IMR-90 (cell line): ENCODE measurements around the gene STARD13. TPM values are rescaled to one million over a fixed set of nuclear protein-coding genes. Genes with fewer than 3 reads are reported as not detected.

Experiments
- ATAC-seq: fragments of 200-7000 bp; cut with Tn5 transposase; 2 replicates; pipeline ENCODE4 v1.9.1; 2020; ENCODE audit warnings: low read depth, mild to moderate bottlenecking, moderate library complexity
- BruUV-seq: library from RNA; stranded (reverse); fragments of 400-500 nt; replicated peaks from 2 replicates; lab custom pipeline; 2021; lab: Mats Ljungman, UMichigan
- CTCF ChIA-PET: fragments of 300-600 bp; formaldehyde crosslinking; extraction: SDS; loops from one replicate; lab custom pipeline; 2021; ENCODE audit warnings: antibody characterized with exemption; lab: Yijun Ruan, JAX
- POLR2A ChIA-PET: fragments of 300-600 bp; sonication (Branson Sonifier 250); formaldehyde crosslinking; loops from one replicate; lab custom pipeline; 2022; ENCODE audit warnings: antibody characterized with exemption; ENCODE audit not compliant: unreplicated experiment; lab: Charles Lee
- DNase-seq: peaks from one replicate; pipeline ENCODE4 v3.0.0; 2013
- H2AFZ ChIP-seq: replicated peaks from 2 replicates; pipeline ENCODE3; 2013; ENCODE audit warnings: low read length, mild to moderate bottlenecking; ENCODE audit not compliant: poor library complexity
- H2AK5ac ChIP-seq: 2 replicates; pipeline ENCODE4 v1.6.1; 2013; ENCODE audit warnings: low read depth, low read length, inconsistent platforms
- H2AK9ac ChIP-seq: replicated peaks from 2 replicates; pipeline ENCODE3; 2013; ENCODE audit warnings: mild to moderate bottlenecking, low read depth, low read length, moderate library complexity; ENCODE audit not compliant: poor library complexity
- H2BK120ac ChIP-seq: 2 replicates; pipeline ENCODE4 v1.6.1; 2013; ENCODE audit warnings: low read depth, low read length, inconsistent platforms
- H2BK15ac ChIP-seq: 3 replicates; pipeline ENCODE4 v1.6.1; 2013; ENCODE audit warnings: low read depth, low read length, inconsistent platforms
- H2BK20ac ChIP-seq: 2 replicates; pipeline ENCODE4 v1.6.1; 2013; ENCODE audit warnings: low read depth, mild to moderate bottlenecking, inconsistent platforms, low read length, moderate library complexity
- H2BK5ac ChIP-seq: 2 replicates; pipeline ENCODE4 v1.6.1; 2013; ENCODE audit warnings: mild to moderate bottlenecking, low read depth, low read length, inconsistent platforms; ENCODE audit not compliant: poor library complexity, severe bottlenecking
- H3K14ac ChIP-seq: replicated peaks from 2 replicates; pipeline ENCODE4 v1.6.1; 2013; ENCODE audit warnings: low read depth, low read length, inconsistent platforms
- H3K18ac ChIP-seq: 2 replicates; pipeline ENCODE4 v1.6.1; 2013; ENCODE audit warnings: low read depth, low read length, control low read depth
- H3K23ac ChIP-seq: 2 replicates; pipeline ENCODE4 v1.6.1; 2013; ENCODE audit warnings: low read depth, low read length, inconsistent platforms
- H3K27ac ChIP-seq: 2 replicates; pipeline ENCODE4 v1.5.1; 2013; ENCODE audit warnings: mild to moderate bottlenecking, control low read depth, low read length; ENCODE audit not compliant: insufficient read depth
- H3K27me3 ChIP-seq: 2 replicates; pipeline ENCODE4 v1.6.1; 2013; ENCODE audit warnings: low read length; ENCODE audit not compliant: control insufficient read depth, insufficient read depth
- H3K36me3 ChIP-seq: 2 replicates; pipeline ENCODE4 v1.6.1; 2013; ENCODE audit warnings: low read length, mixed read lengths; ENCODE audit not compliant: control insufficient read depth, insufficient read depth
- H3K4ac ChIP-seq: 2 replicates; pipeline ENCODE4 v1.6.1; 2013; ENCODE audit warnings: low read depth, low read length, inconsistent platforms
- H3K4me1 ChIP-seq: 2 replicates; pipeline ENCODE4 v1.6.1; 2013; ENCODE audit warnings: low read length, mixed read lengths; ENCODE audit not compliant: control insufficient read depth, insufficient read depth
- H3K4me2 ChIP-seq: 2 replicates; pipeline ENCODE4 v1.6.1; 2013; ENCODE audit warnings: low read depth, mild to moderate bottlenecking, control low read depth, low read length, moderate library complexity
- H3K4me3 ChIP-seq: 2 replicates; pipeline ENCODE4 v1.5.1; 2013; ENCODE audit warnings: low read depth, mild to moderate bottlenecking, control low read depth, low read length, moderate library complexity; ENCODE audit not compliant: insufficient read depth
- H3K56ac ChIP-seq: 2 replicates; pipeline ENCODE4 v1.6.1; 2013; ENCODE audit warnings: low read length, inconsistent platforms; ENCODE audit not compliant: insufficient read depth; ENCODE audit errors: extremely low read depth
- H3K79me1 ChIP-seq, 2 experiments: 2 replicates each; pipeline ENCODE4 v1.6.1; 2013; ENCODE audit warnings: low read length in 2 of 2, inconsistent platforms in 1 of 2, low read depth in 1 of 2
- H3K9ac ChIP-seq: 2 replicates; pipeline ENCODE4 v1.6.1; 2013; ENCODE audit warnings: low read depth, low read length, control low read depth
- H3K9me1 ChIP-seq: 2 replicates; pipeline ENCODE4 v1.6.1; 2013; ENCODE audit warnings: low read length, inconsistent platforms; ENCODE audit not compliant: insufficient read depth
- H3K9me3 ChIP-seq: 2 replicates; pipeline ENCODE4 v1.6.1; 2013; ENCODE audit warnings: low read length; ENCODE audit not compliant: control insufficient read depth, insufficient read depth
- H4K20me1 ChIP-seq: 2 replicates; pipeline ENCODE4 v1.6.1; 2013; ENCODE audit warnings: low read length, inconsistent platforms; ENCODE audit not compliant: insufficient read depth
- H4K5ac ChIP-seq: 2 replicates; pipeline ENCODE4 v1.6.1; 2013; ENCODE audit warnings: mild to moderate bottlenecking, low read depth, low read length, control low read depth
- H4K8ac ChIP-seq, 2 experiments: 2 replicates each; pipeline ENCODE4 v1.6.1; 2013; ENCODE audit warnings: low read depth in 2 of 2, low read length in 2 of 2, control low read depth in 1 of 2, inconsistent platforms in 1 of 2
- H4K91ac ChIP-seq: 2 replicates; pipeline ENCODE4 v1.6.1; 2013; ENCODE audit warnings: low read depth, low read length, inconsistent platforms; ENCODE audit not compliant: insufficient read depth
- CEBPB ChIP-seq: IDR thresholded peaks from 2 replicates; pipeline ENCODE4 v1.6.1; 2012; ENCODE audit warnings: low read depth, low read length, improper control_type of control experiment
- FOS ChIP-seq: fragments of 150-350 bp; IDR thresholded peaks from 2 replicates; pipeline ENCODE4 v1.6.1; 2016; ENCODE audit warnings: low read depth, low read length
- POLR2A ChIP-seq: IDR thresholded peaks from 2 replicates; pipeline ENCODE4 v1.6.1; 2012; ENCODE audit warnings: mild to moderate bottlenecking, low read depth, low read length
- WGBS, 2 experiments: methylation state at CpG; one replicate each; pipeline versions ENCODE4 v1.1.5 to v1.1.7; 2013; ENCODE audit warnings: missing lambda C conversion rate in 2 of 2; ENCODE audit not compliant: insufficient read length in 1 of 2; ENCODE audit errors: extremely low coverage in 2 of 2; 5-methylcytosine and 5-hydroxymethylcytosine counted together
- dilution Hi-C: fragments of 300-500 bp; cut with HindIII; formaldehyde crosslinking; loops from one replicate; pipeline ENCODE4 v1.14.3; 2018; ENCODE audit warnings: low sequenced_read_pairs; ENCODE audit not compliant: unreplicated experiment
- in situ Hi-C: fragments of 300-500 bp; cut with MboI; formaldehyde crosslinking; loops from 3 replicates; pipeline ENCODE4 v1.14.3; 2019; ENCODE audit warnings: low sequenced_read_pairs, inconsistent platforms, mixed read lengths
- intact Hi-C: fragments of 100-400 bp; cut with micrococcal nuclease; formaldehyde crosslinking; loops from 2 replicates; pipeline ENCODE4 v1.10.0; 2022
- polyA plus RNA-seq, 3 experiments: library from polyadenylated mRNA; depleted of rRNA; stranded (reverse); fragments of >200 nt; gene quantifications; 2 replicates each; pipeline ENCODE4 v1.2.3, GENCODE V29; 2012; ENCODE audit warnings: low replicate concordance in 1 of 3
- total RNA-seq: library from RNA; depleted of rRNA; stranded (reverse); fragments of >200 nt; gene quantifications from 2 replicates; pipeline ENCODE4 v1.2.3, GENCODE V29; 2012

Gene STARD13
- total and polyA plus RNA-seq, 2 of the 4 experiments (the other 2 are of a cell fraction), result 23.6 to 46.6 TPM

DNA sequence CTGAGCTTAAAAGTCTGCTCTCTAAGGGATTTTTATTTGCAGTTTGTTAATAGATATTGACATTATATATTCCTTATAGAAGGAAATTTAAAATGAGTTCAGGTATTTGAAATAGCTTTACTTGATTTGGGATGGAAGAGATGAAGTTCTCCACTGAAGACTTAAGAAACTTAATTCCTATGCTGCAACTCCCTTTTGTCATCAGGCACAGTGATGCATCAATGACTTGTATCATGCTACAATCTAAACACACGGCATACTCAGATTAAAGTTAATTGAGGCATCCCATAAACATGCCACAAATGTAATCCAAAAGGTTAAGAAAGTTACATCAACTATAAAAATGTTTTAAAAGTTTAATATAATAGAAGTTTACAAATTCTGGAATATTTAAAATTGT lies 109.0 kb downstream of the STARD13 start:
- H3K27me3 ChIP-seq, result no peaks in the 10 kb centered on the region
- H4K91ac ChIP-seq, result no peak overlapping the region
- no peak overlapping the region for H4K8ac ChIP-seq
- H3K4me2 ChIP-seq, result no peak overlapping the region
- CTCF ChIA-PET, result no interaction called here
- in situ Hi-C loops (no loop called here), dilution Hi-C loops (no loop called here), intact Hi-C loops (loop anchor here (5.0 kb wide), 1 partner anchor 589 kb away; the partner anchor contains the start of gene PDS5B)
- peaks cover 23% of the 10 kb centered on the region for H3K4me1 ChIP-seq
- H3K27ac ChIP-seq, result no peak overlapping the region
- TF ChIP-seq FOS, result no peak
- no peak for TF ChIP-seq POLR2A
- peak; percentile 68 for TF ChIP-seq CEBPB
- peaks cover 25% of the 10 kb centered on the region for H3K9me1 ChIP-seq
- no peak overlapping the region for H4K5ac ChIP-seq
- no TSS peak for BruUV-seq
- POLR2A ChIA-PET, result interaction anchor here (0.7 kb wide), 1 partner anchor 71 kb away, joined by 3 read pairs; no protein-coding TSS in a partner anchor
- no peak overlapping the region for H2BK5ac ChIP-seq
- H3K4ac ChIP-seq, result no peak overlapping the region
- WGBS, 2 experiments, result no CpG with 5 or more reads among the region's 1 CpG
- no peak overlapping the region for H2BK15ac ChIP-seq
- no peak overlapping the region for H2AFZ ChIP-seq
- peaks cover 51 to 83% of the 10 kb centered on the region in 2 experiments for H3K79me1 ChIP-seq
- H2AK5ac ChIP-seq, result no peak overlapping the region
- H3K56ac ChIP-seq, result no peak overlapping the region
- H3K4me3 ChIP-seq, result no peak overlapping the region
- ATAC-seq, result 0 out of 2 replicates have a peak, but pooled peaks have one; percentile 15
- H3K36me3 ChIP-seq, result peaks cover 11% of the 10 kb centered on the region
- H2BK120ac ChIP-seq, result no peak overlapping the region
- no peak overlapping the region for H2AK9ac ChIP-seq
- H2BK20ac ChIP-seq, result no peak overlapping the region
- no peaks in the 10 kb centered on the region for H3K9me3 ChIP-seq
- H3K23ac ChIP-seq, result no peak overlapping the region
- peaks cover 38% of the 10 kb centered on the region for H4K20me1 ChIP-seq
- DNase-seq, result peak; percentile 74
- H3K9ac ChIP-seq, result no peak overlapping the region
- H3K14ac ChIP-seq, result no peak overlapping the region
- H3K18ac ChIP-seq, result no peak overlapping the region
